Stimulated activated CD4-positive, alpha-beta T cell treated with anti-CD3 and anti-CD28 coated beads, Interleukin-15, amount 100 ng/mL, for 24 hours (primary cell): ENCODE data around the gene IL36A.

Experiments used
- DNase-seq: peaks from one replicate; pipeline ENCODE4 v3.0.0-alpha.2; 2020

IL36A gene

GRCh38 chr2:113053666-113054065, 48.4 kb downstream of the IL36A start:
- no peak for DNase-seq

GRCh38 chr2:113054066-113054465, 48.8 kb downstream of the IL36A start:
- DNase-seq = no peak

GRCh38 chr2:113056521-113056920, 51.3 kb downstream of the IL36A start:
- DNase-seq = no peak

- DNase-seq = no peak
Measured at GRCh38 chr2:113057117-113057516, 51.9 kb downstream of the IL36A start.
